Upper lobe of right lung (tissue), 1 donor: Measurements from ENCODE around the gene ZNF138. TPM values are rescaled to one million over a fixed set of nuclear protein-coding genes. Genes with fewer than 3 reads are reported as not detected.

Experiments used
- ATAC-seq: fragments of 200-7000 bp; cut with Tn5 transposase; one replicate; pipeline ENCODE4 v1.9.1; 2020; ENCODE audit warnings: mild to moderate bottlenecking, moderate library complexity
- DNase-seq: peaks from one replicate; pipeline ENCODE4 v3.0.0-alpha.2; 2020
- H3K27ac ChIP-seq: fragments of 200-600 bp; one replicate; pipeline ENCODE4 v1.8.0; 2022
- H3K27me3 ChIP-seq: fragments of 200-600 bp; one replicate; pipeline ENCODE4 v1.8.0; 2022; ENCODE audit warnings: mild to moderate bottlenecking
- H3K36me3 ChIP-seq: fragments of 200-600 bp; one replicate; pipeline ENCODE4 v1.8.0; 2022
- H3K4me1 ChIP-seq: fragments of 200-600 bp; one replicate; pipeline ENCODE4 v1.8.0; 2022
- H3K4me3 ChIP-seq: fragments of 200-600 bp; one replicate; pipeline ENCODE4 v1.8.0; 2022; ENCODE audit warnings: mild to moderate bottlenecking
- H3K9me3 ChIP-seq: fragments of 200-600 bp; one replicate; pipeline ENCODE4 v1.8.0; 2022
- CTCF ChIP-seq: fragments of 200-600 bp; IDR thresholded peaks from one replicate; pipeline ENCODE4 v1.8.0; 2022; ENCODE audit warnings: antibody characterized with exemption
- intact Hi-C: fragments of 100-400 bp; cut with DNase I; formaldehyde crosslinking; loops from one replicate; pipeline ENCODE4 v1.11.0; 2022
- total RNA-seq: library from RNA; stranded (reverse); fragmentation: NEBNext Ultra II Directional; extraction: Animal tissue kit (Norgen Biotek cat#: 25700); gene quantifications from one replicate; pipeline ENCODE4 v1.2.1, GENCODE V29; 2021
- donor health status: DM: no; HTN: yes; CAD: no; lungs with severe emphysema.

The ZNF138 gene
- total RNA-seq, 1 donor from 2014 or later = 5.2 TPM

GRCh38 chr7:64878684-64879083 is 84.5 kb downstream of the ZNF138 start:
- DNase-seq (no peak), ATAC-seq (no peak)
- Histone ChIP-seq H3K36me3 (no peaks in the 10 kb centered on the region), H3K4me3 (no peak overlapping the region), H3K4me1 (no peaks in the 10 kb centered on the region), H3K27me3 (no peaks in the 10 kb centered on the region), H3K9me3 (no peaks in the 10 kb centered on the region), H3K27ac (no peak overlapping the region)
- no peak for TF ChIP-seq CTCF
- intact Hi-C loops = no loop called here

- ATAC-seq = no peak
- H3K4me3 ChIP-seq = no peak overlapping the region
- peaks cover 4% of the 10 kb centered on the region for H3K27me3 ChIP-seq
- H3K9me3 ChIP-seq = no peaks in the 10 kb centered on the region
- intact Hi-C loops = no loop called here
- no peaks in the 10 kb centered on the region for H3K4me1 ChIP-seq
- no peaks in the 10 kb centered on the region for H3K36me3 ChIP-seq
- TF ChIP-seq CTCF = no peak
- no peak for DNase-seq
- no peak overlapping the region for H3K27ac ChIP-seq
Observed at GRCh38 chr7:64879086-64879730, 85.0 kb downstream of the ZNF138 start.

- intact Hi-C loops = no loop called here
- Histone ChIP-seq H3K27ac (no peak overlapping the region), H3K36me3 (no peaks in the 10 kb centered on the region), H3K4me3 (no peak overlapping the region), H3K27me3 (peaks cover 7% of the 10 kb centered on the region), H3K4me1 (no peaks in the 10 kb centered on the region), H3K9me3 (no peaks in the 10 kb centered on the region)
- no peak for TF ChIP-seq CTCF
- DNase-seq = no peak
- no peak for ATAC-seq
Observed at GRCh38 chr7:64879800-64880199, 85.6 kb downstream of the ZNF138 start.

- intact Hi-C loops = no loop called here
- no peaks in the 10 kb centered on the region for H3K4me1 ChIP-seq
- H3K9me3 ChIP-seq = no peaks in the 10 kb centered on the region
- ATAC-seq (no peak), DNase-seq (no peak)
- no peak overlapping the region for H3K27ac ChIP-seq
- H3K4me3 ChIP-seq = no peak overlapping the region
- TF ChIP-seq CTCF = no peak
- H3K27me3 ChIP-seq = peaks cover 11% of the 10 kb centered on the region
- no peaks in the 10 kb centered on the region for H3K36me3 ChIP-seq
Observed at GRCh38 chr7:64880322-64881297, 86.4 kb downstream of the ZNF138 start.

- H3K27me3 ChIP-seq = peaks cover 19% of the 10 kb centered on the region
- H3K36me3 ChIP-seq = no peaks in the 10 kb centered on the region
- H3K4me1 ChIP-seq = no peaks in the 10 kb centered on the region
- no peak for TF ChIP-seq CTCF
- no peak overlapping the region for H3K27ac ChIP-seq
- no peak for DNase-seq
- H3K4me3 ChIP-seq = peak overlapping the region; percentile 41
- H3K9me3 ChIP-seq = no peaks in the 10 kb centered on the region
- intact Hi-C loops = no loop called here
- no peak for ATAC-seq
Observed at GRCh38 chr7:64881461-64882287, 87.4 kb downstream of the ZNF138 start.
